SHP77 treated with DMSO at 0.1 percent for 48 hours (cell line): Measurements from ENCODE around the gene KANTR.
A peak's percentile ranks its signal among the peaks of the same experiment; 100 is the strongest.

ENCODE experiments used
- DNase-seq: peaks from one replicate; lab custom pipeline; 2025; lab: John Stamatoyannopoulos, UW

KANTR gene

GRCh38 chrX:53093748-53094581 lies at the start of gene KANTR:
Gene KANTR (plus strand): TSS chrX:53094142. CDS start chrX:53124273, 30,131 bp downstream.
- DNase-seq, result peak; percentile 99

GRCh38 chrX:53044995-53045394 lies 48.9 kb upstream of the KANTR start:
- DNase-seq, result no peak

GRCh38 chrX:53047228-53047627 lies 46.7 kb upstream of the KANTR start:
- DNase-seq, result no peak

GRCh38 chrX:53048169-53049126 lies 45.5 kb upstream of the KANTR start, which contains the start of gene GPR173:
Gene GPR173 (plus strand): TSS chrX:53048789. CDS start chrX:53076622, 27,833 bp downstream.
- DNase-seq, result peak; percentile 66

GRCh38 chrX:53049127-53049517 lies 44.8 kb upstream of the KANTR start:
- no peak for DNase-seq

GRCh38 chrX:53050841-53051240 lies 43.1 kb upstream of the KANTR start:
- DNase-seq, result no peak

DNA sequence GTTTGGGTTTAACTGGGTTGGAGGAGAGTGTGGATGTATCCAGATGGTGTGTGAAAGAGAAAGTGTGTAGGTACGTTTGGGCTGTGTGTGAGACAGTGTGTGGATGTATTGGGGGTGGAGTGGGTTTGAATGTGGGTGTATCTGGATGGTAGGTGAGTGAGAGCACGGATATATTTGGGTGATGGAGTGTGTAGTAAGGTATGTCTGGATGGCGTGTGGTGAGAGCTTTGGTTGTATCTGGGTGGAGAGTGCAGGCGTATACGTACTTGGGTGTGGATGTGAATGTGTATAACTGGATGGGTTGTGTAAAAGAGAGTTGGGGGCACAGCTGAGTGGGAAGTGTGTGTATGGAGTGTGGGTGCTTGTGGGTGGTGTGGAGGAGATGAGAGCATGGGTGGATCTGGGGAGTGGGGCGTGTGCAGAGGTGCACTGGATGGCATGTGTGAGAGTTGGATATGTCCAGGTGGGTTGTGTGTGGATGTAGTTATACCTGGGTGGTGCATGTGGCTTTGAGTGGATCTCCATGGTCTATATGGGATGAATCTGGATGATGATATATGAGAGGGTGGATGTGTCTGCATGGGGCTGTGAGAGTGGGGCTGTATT lies 38.6 kb upstream of the KANTR start:
- DNase-seq, result no peak

- DNase-seq, result no peak
These were observed 37.6 kb upstream of the KANTR start for GRCh38 chrX:53056292-53056691.

- DNase-seq, result no peak
These were observed 28.8 kb upstream of the KANTR start for GRCh38 chrX:53065104-53065503.

DNA sequence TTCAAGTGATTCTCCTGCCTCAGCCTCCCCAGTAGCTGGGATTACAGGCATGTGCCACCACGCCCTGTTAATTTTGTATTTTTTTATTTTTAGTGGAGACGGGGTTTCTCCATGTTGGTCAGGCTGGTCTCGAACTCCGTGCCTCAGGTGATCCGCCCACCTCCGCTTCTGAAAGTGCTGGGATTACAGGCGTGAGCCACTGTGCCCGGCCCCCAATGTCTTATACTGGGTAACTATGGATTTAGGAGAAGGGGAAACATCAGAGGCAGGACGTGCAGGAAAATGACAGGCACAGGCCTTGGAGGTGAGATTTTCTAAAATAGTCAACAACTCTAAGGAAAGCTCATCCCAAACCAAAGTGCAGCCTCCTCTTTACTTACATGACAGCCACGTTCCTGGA lies 22.9 kb upstream of the KANTR start:
- no peak for DNase-seq

- peak; percentile 94 for DNase-seq
These were observed 22.1 kb upstream of the KANTR start for GRCh38 chrX:53071604-53072417.

DNA sequence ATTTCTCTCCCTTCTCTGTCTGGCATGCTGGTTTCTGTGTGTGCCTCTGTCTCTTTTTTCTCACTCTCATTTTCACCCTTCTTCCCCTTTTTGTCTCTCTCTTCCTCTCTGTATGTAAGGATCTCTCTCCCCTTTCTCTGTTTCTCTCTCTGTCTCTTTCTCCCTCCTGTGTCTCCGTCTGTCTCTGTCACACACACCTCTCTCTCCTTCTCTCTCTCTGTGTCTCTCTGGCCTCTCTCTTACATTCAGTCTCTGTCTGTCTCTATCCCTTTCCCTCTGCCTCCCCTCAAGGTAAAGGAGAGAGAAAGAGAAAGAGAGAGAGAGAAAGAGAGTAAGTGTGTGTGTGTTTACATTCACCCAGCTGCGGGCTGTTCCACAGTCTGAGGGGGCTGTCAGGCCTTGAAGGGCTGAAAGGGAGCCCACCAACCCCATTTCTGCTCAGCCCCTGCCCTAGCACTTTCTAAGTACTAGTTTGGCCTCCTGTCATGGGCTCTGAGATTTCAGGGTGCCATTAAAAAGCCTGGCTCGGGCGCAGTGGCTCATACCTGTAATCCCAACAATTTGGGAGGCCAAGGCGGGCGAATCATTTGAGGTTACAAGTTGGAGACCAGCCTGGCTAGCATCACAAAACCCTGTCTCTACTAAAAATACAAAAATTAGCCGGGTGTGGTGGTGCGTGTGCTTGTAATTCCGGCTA lies 21.4 kb upstream of the KANTR start:
- DNase-seq, result no peak

DNA sequence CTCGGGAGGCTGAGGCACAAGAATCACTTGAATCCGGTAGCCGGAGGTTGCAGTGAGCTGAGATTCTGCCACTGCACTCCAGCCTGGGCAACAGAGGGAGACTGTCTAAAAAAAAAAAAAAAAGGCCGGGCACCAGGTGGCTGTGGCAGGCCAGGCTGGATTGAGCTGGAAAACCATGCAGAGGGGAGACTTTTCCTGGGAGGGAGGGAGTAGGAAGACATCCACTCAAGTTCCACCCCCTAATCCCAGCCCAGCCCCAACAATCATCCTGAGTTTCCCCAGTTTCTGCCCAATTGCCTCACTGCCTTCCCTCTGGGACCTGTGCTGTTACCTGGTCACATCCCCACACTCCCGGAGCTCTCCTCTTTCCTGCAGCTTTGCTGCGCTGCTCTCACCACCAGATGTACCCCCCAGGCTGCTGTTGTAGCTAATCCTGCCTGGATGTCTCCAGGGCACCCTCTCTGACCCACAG lies 20.8 kb upstream of the KANTR start:
- peak; percentile 79 for DNase-seq

GRCh38 chrX:53075011-53075410 lies 18.9 kb upstream of the KANTR start:
- DNase-seq, result no peak

DNA sequence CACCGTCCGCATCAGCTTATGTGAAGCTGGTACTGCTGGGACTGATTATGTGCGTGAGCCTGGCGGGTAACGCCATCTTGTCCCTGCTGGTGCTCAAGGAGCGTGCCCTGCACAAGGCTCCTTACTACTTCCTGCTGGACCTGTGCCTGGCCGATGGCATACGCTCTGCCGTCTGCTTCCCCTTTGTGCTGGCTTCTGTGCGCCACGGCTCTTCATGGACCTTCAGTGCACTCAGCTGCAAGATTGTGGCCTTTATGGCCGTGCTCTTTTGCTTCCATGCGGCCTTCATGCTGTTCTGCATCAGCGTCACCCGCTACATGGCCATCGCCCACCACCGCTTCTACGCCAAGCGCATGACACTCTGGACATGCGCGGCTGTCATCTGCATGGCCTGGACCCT lies 17.3 kb upstream of the KANTR start:
- DNase-seq, result no peak

- no peak for DNase-seq
These were observed 16.4 kb upstream of the KANTR start for GRCh38 chrX:53077207-53078197.

GRCh38 chrX:53078943-53079342 lies 15.0 kb upstream of the KANTR start:
- DNase-seq, result no peak

- no peak for DNase-seq
These were observed 13.0 kb upstream of the KANTR start for GRCh38 chrX:53080628-53081580.
